GM19438 (cell line): ENCODE measurements around the gene GHRHR.
A peak's percentile ranks its signal among the peaks of the same experiment; 100 is the strongest.

Experiments
- ATAC-seq: cut with Tn5 transposase; IDR thresholded peaks from one replicate; pipeline ENCODE4 v1.9.1; 2021; ENCODE audit warnings: low read depth; ENCODE audit not compliant: unreplicated experiment

Gene GHRHR

DNA sequence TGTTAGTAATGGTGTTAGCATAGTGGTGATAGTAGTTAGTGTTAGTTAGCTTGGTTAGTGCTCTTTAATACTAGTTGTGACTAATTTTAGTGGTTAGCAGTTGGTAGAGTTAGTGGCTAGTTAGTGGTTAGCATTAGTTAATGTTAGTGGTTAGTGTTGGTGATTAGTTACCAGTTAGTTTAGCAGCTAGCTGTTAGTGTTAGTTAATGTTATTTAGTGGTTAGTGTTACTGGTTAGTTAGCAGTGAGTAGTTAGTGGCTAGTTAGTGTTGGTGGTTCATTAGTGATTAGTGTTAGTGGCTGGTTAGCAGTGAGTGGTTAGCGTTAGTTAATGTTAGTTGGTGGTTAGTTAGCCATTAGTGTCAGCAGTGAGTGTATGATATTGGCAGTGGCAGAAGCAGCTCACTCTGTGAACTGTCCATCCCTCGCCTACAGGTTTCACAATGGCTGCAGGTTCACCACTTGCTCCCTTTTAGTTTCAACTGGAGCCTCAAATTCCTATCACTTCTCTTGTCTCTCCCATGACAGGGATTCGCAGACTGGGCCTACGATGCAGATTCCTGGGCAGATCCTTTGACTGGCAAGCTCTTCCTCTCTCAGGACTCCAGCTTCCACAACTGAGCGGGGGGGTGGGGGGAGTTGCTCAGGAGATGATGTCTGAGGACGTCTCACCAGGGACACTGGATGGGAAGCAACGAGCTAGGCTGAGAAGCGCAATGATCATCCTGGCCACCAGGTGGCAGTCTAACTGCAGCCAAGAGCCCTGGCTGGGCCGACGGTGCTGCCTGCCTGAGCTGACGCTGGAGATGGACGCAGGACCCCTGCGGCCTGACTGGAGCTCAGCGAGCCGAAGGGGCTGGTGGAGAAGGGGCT, 19.5 kb downstream of the GHRHR start:
- peak; percentile 83 for ATAC-seq

DNA sequence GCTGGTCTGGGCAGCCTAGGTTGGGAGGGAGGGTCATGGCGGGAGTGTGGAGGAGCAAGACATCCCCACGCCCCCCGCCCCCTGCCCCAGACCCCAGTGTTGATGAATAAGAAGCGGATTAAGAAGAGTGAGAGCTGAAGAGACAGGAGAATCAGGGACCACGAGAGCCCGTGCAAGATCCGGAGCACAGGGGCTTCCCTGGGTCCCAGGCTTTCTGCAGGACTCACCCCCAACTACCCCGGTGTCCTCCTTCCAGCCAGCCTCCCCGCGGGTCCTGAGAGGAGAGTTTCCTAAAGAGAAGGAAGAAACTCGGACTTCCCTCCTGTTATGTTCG, 20.1 kb downstream of the GHRHR start:
- peak; percentile 19 for ATAC-seq

DNA sequence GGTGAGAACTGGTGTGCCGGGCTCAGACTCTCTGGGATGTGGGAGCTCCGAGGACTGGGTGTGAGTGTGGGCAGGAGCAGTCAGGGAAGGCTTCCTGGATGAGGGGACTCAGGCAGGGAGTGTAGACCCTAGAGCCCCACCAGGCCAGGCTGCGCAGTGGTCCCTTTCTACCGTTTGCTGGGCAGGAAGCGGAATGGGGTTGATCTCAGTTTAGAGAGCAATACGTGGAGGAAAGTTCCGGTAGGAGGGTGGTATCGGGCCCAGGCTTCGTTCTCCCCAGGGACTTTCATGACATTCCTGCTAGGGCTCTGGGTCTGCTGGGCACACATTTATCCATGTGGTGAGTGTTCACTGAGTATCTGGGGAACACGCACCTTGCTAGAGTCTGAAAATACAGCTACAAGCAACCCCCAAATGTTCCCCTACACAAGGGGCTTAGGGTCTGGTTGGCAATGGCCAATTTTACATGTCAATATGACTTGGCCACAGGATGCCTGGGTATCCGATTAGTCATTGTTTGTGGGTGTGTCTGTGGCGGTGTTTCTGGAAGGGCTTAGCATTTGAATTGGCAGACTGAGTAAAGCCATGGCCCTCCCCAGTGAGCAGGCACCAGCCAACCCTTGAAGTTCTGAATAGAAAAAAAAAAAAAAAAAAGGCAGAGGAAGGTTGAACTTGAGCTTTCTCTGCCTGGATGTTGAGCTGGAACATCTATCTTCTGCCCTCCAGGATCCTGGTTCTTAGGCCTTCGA, 20.8 kb downstream of the GHRHR start:
- ATAC-seq = no peak

DNA sequence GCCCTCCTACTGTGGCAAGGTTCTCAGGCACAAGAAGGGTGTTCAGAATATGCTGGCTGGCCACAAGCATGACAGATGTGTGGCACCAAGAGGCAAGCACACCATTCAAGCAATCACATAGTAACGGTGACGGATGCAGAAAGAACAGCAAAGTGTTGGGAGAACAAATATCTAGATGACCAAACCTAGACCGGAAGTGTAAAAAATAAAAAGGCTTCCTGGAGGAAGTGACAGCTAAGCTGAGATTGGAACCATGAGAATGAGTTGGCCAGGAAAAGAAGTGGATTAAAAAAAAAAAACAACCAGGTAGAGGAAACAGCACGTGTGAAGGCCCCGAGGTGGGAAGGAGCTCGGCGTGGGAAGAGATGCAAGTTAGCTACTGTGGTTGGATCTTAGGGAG, 22.0 kb downstream of the GHRHR start:
- no peak for ATAC-seq

DNA sequence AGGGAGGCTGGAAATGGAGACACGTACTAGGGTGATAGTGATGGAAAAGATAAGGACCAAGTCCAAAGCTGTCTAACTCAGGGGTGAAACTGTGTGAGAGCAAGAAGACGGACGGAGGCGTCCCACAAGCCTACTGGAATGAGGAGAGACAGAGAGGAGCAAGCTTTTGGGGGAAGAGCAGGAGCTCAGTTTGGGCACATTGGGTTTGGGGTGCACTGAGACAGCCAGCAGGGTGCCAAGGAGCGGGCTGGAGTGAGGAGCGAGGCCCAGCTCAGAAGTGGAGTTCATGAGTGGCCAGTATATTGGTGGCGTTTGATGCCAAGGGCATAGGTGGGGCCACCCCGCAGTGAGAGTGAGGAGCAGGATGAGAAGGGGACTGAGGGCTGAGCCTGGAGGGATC, 22.6 kb downstream of the GHRHR start:
- no peak for ATAC-seq

DNA sequence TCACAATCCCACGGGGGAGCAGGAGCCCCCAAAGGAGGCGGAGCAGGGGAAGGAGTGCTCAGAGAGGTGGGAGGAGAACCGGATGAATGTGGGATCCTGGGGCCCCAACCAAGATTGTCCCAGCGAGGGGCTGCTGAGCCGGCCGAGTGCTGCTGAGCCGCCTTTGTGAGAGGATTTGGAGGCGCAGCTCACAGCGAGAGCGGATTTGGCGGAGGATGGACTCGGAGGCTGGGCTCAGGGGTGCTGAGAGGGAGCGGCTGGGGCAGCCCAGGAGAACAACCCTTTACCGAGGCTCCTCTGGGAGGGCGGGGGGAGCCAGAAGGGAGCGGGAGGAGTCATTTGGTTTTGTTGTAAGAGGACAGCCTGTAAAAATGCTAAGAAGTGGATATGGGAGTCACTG, 23.0 kb downstream of the GHRHR start:
- ATAC-seq = no peak

DNA sequence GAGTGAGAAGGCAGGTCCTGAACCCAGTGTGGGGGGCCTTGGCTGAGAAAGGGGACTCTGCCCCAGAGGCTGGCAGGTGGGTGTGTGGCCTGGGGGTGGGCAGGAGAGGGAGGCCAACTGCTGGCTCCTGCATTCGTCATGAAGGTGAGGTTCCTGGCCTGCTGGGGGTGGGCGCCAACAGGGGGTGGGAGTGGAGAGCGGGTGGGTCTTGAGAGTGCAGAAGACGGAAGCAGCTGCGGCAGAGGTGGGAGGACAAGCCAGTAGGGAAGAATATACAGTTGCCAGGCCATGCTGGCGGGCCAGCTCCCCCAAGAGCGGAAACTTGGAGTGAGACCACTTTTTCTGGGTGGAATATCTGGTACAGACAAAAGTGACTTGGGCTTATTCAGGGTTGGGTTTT, 23.4 kb downstream of the GHRHR start:
- no peak for ATAC-seq

DNA sequence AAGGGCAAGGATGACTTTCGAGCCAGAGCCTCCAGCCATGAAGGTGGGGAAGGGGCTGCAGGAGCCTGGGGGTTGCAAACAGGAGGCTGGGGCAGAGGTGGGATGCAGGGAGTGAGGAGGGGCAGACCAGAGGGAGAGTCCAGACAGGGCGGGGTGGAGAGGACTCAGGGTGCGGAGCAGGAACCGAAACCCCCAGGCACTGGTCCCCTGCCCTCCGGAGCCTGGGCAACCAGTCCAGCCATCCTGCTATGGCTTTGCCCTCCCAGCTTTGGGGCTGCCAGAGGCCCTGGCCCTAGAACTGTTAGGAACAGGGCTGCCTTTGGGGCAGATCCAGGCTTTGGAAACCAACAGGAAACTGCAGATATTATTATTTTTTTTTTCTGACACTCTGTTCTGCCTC, 24.2 kb downstream of the GHRHR start:
- no peak for ATAC-seq

DNA sequence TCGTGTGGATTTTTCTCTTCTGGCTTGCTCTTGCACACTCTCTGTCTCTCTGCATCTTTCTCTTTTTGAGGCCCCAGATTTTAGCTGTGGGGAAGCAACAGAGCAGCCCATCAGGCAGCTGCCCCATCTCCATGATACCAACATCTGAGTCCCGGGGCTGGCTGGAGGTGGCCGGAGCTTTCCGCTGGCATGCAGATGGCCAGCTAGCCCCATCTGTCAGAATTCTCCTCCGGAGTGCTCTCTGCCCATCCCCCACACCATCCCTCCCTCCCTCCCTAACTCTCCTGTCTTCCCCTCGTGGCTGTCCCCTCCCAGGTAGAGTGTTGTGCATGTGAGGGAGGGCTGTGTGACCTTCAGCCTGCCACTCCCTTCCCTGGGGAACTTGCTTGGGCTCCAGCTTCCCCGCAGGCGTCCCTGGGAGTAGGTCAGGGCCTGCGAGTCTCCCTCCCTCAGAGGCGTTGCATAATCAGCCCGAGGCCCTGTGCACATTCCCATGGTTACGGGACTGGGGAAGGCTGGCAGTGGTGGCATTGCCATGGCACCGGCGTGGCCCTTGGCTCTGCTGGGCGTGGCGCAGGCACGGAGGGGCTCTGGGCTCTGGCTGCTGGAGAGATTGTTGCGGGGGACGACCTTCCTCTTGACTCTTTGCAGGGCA, 24.7 kb downstream of the GHRHR start:
- no peak for ATAC-seq

DNA sequence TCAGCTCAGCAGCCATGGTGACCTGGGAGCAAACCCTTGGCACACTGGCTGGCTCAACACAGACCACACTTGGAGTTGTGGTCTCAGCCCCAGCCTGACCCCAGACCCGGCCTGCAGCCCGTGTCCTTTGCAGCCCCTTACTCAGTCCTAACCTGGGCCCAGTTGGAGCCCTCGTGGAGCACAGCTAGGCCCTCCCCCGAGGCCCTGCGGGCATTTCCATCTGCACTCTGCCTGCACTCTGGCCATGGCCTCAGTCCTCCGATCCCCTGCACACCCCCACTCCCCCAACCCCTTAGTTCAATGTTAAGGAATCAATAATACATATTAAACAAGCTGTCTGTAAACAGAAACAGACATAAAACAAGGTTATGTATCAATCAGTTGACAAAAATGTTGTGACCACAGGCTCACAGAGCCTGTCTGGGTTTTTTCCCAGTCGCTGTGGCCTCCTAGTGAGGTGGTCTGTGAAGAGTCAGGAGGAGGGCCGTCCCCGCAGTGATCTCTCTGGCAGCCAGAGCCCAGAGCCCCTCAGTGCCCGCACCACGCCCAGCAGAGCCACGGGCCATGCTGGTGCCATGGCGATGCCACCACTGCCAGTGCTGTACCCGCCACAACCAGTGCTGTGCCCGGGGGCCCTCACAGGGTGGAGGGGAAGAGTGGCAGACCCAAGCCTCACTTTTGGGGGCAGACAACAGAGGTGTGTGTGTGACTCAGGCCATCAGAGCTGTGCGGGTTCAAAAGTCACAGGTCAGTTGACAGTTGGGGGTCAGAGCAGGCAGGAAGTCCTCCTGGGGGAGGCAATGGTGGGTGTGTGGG, 25.5 kb downstream of the GHRHR start:
- no peak for ATAC-seq

DNA sequence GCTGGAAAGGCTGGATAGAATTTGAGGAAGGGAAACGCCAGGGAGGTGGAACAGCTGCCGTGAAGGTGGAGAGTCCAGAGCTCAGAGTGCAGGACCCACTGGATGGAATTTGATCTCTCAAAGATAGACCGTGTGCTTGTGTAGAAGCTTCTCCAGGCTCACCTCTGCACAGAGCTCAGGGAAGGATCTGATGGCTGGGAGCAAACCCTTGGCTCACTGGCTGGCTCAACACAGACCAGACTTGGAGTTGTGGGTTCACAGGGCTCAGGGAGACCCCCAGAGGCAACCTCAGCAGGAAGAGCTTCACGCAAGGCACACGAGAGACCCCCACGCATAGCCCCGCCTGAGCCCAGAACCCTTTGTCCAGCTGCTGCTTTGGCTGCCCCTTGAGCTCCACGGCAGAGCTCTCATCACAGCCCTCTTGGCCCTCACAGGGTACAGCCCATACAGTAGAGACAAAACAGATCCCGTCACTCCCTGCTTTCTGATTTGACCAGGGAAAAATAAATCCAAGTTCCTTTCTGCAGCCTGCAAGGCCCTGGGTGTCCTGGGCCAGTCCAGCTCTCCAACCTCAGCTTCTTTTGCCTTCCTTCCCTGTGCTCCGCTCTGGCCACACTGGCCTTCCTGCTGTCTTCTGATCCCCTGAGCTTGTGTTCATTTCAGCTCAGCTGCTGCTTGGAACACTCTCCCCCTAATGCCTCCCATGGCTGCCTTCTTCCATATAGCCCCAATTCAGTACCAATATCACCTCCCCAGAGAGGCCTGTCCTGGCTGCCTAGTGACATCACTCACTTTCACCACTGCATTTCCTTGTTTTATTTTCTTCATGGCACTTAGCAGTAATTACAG, 26.3 kb downstream of the GHRHR start:
- no peak for ATAC-seq

DNA sequence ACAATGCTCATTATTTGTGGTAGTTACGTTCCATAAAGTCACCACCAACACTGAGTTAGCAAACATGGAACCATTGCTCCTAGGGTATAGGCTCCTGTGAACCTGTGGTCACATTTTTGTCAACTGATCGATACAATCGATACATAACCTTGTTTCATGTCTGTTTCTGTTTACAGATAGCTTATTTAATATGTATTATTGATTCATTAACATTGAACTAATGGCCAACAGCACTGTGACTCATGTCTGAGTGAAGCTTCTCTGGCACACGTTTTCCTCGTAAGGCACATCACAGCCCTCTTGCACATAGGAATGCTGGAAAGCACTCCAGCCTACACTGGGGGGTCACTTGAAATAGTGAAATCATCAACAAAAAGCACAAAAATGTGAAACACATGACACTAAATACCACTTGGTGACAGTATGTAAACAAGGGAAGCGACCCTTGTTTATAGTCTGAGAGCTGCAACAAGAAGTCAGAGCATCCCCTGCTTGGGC, 27.0 kb downstream of the GHRHR start:
- no peak for ATAC-seq

DNA sequence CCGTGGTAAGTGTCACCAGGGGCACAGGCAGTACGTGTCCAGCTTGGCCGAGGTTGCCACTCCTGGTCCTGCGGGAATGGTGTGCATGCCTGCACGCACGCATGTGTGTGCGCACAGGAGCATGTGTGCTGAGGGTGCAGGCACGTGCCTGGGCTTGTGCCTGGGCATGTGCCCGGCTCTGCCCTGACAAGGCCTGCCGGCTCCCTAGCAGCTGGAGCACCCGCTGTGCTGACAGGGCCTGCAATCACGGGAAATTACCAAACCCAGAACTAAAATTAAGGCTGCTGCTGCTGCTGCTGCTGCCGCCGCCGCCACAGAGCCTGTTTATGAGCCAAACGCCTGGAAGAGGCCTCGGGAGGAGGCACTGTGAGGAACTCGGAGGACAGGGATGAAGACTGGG, 28.7 kb downstream of the GHRHR start:
- no peak for ATAC-seq

DNA sequence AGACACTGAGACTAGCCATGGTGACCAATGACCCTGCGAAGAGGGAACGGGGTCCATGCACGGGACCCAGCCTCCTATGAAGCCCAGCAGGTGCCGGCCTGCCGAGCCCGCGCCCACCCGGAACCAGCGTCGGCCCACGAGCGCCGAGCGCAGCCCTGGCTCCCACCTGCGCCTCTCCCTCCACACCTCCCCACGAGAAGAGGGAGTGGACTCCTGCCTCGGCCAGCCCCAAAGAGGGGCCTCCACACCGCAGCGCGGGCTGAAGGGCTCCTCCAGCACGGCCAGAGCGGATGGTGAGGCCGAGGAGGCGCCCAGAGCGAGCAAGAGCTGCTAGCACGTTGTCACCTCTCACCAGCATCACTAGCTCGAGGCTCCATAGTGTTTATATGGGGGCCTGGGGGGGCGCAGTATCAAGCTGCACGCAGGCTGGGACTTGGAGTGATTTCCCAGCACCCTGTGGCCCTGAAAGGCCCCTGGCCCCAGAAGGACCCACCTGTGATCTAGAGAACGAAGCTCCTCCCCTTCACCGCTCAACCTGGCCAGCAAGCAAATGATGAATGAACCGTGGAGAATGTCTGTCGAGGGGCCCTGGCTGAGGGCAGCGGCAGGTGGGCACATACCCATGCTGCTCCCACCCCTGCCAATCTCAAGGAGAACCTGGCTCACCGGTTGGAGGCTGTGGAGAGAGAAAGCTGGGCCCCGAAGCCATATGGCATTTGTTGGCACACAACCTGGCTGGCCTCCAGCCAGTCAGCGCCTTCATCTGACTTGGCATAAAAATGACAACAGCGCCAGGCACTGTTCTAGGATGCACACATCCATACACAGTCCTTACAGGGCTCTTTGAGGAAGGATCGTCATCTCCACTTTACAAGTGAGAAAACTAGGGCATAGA, 30.7 kb downstream of the GHRHR start:
- no peak for ATAC-seq

DNA sequence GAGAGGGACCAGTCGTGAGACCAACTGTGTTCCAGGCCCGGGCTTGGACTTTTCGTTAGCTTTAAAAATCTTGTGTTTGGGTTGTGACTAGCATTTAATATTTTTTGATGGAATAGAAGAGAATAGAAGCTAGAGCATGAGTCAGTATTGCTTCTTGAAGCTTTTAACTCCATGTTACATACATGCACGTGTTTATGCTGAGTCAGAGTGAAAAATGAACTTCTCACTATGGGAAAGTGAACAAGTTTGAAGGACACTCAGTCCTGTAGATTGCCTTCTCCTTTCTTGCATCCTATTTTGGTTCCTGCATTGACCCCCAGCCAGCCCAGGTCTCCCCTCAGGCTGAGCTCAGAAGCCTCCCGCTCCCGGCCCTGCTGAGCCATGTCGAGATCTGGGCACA, 31.8 kb downstream of the GHRHR start:
- ATAC-seq = no peak

DNA sequence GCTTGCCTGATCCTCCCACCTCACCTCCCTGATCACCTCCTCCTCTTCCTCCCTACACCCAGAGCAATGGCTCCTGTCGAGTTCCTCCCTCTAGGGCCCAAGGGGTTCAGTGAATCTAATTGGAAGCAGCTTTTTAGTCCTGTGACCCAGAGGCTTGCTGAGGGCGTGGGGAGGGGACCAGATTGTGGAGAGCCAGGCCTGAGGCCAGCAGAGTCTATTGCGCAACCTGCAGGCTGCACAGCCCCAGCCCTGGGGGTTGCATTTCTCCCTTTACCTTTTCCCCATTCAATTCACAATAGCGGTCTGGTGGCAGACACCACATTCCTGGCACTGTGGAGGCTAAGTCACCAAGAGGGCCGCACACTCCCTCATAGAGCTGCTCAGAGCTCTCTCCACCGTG, 32.5 kb downstream of the GHRHR start:
- no peak for ATAC-seq

DNA sequence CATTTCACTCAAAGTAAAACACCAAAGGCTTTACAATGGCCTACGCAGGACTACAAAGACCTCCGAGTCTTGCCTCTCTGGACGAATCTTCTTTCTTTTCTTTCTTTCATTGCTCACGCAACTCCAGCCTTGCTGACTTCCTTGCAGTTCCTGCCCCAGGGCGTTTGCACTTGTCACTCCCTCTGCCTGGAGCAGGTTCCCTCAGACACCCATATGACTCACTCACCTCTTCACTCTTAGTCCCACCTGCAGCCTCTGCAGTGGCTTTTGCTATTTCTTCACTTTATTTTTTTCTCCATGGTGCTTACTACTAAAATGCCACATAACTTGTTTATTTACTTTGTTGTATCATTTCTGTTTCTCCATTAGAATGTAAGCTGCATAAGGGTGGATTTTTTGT, 33.1 kb downstream of the GHRHR start:
- ATAC-seq = no peak

DNA sequence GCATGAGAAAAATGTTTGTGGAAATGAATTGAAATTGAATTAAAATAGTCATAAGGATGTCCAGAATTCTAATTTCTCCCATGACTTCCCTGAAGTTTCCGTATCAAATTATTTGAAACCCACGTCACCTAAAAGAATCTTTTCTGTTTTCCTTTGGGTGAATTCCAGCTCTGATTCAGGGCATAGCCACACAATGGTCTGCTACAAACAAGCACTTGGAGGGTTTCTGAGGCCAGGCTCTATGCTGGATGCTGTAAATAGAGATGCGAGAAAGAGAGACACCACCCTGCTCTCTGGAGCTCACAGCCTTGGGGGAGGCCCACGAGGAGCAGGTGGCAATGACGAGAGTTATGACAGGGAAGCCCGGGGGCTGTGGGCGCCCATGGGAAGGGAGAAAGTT, 33.6 kb downstream of the GHRHR start:
- no peak for ATAC-seq

DNA sequence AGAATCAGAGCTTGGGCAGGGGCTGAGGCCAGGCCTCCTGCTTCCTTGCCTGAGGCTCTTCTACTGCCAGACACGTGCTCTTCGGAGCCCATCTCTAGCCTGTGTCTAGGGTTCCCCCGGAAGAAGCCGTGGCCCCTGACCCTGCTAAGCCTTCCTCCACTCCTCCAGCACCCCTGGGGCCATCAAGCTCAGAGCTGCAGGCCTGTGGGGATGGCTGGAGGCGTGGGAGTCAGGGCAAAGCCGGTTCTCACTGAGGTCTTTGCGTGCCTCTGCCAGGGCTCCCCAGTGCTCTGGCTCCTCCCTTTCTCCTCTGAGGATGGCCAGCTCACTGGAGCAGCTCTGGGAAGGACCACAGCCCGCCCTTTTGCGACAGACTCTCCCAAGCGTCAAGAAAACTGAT, 34.4 kb downstream of the GHRHR start:
- ATAC-seq = no peak
